ENCODE data around the gene GTPBP10.
A peak's percentile ranks its signal among the peaks of the same experiment; 100 is the strongest.
"Not testable (repeated sequence)": the region's sequence is repeated elsewhere in the genome, so short reads cannot be mapped to it uniquely, and the experiment has no call there.

Gene GTPBP10

DNA sequence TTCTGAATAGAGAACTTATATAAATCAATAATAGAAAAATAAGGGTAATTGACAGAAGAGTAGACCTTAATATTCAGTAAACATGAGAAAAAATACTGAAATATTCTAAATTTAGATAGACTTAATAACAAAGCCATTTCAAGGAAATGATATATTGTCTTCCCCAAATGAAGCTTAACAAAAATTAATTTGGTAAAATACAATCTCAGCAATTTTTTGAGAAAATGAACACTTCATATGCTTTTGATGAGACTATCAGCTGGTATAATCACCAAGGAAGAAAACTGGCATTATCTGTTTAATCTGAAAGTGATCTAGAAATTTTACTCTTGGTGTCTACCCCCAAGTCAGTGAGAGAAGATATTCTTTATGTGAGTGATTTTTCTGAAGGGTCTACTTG is 23.7 kb upstream of the GTPBP10 start:
- no peak overlapping the region for H3K27ac ChIP-seq (ENCODE audit: low read depth, low read length)
- no peak overlapping the region for H3K9ac ChIP-seq (ENCODE audit: low read depth, low read length)
- no peaks in the 10 kb centered on the region for H3K36me3 ChIP-seq (ENCODE audit: control insufficient read depth, insufficient read depth, low read length)
- H3K27me3 ChIP-seq (ENCODE audit: control insufficient read depth, insufficient read depth, low read length), result peaks cover 61% of the 10 kb centered on the region
- no peaks in the 10 kb centered on the region for H3K9me3 ChIP-seq (ENCODE audit: control insufficient read depth, insufficient read depth, low read length)
- H3K4me3 ChIP-seq (ENCODE audit: low read depth, low read length), result no peak overlapping the region
- 0 out of 2 replicates have a peak, but pooled peaks cover 3% of the 10 kb centered on the region for H3K4me1 ChIP-seq (ENCODE audit: control insufficient read depth, insufficient read depth, low read length)

DNA sequence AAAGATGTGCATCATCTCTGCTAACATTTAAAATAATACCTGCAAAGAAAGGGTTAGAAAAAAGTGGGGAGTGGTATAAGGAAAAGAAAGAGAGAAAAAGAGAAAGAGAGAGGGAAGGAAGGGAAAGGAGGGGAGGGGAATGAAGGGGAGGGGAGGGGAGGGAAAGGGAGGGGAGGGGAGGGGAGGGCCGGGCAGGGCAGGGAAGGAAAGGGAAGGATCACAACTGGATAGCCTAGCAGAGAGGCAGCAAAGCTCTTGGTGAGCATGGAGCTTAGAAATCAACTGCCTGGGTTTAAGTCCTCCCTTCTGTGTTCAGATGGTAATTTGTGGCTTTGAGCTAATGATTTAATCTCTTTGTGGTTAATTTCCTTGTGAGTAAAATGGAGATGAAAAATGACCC is 20.0 kb upstream of the GTPBP10 start:
- Histone ChIP-seq H3K4me1 (ENCODE audit: control insufficient read depth, insufficient read depth, low read length) (0 out of 2 replicates have a peak, but pooled peaks cover 1% of the 10 kb centered on the region), H3K9me3 (ENCODE audit: control insufficient read depth, insufficient read depth, low read length) (no peaks in the 10 kb centered on the region), H3K27me3 (ENCODE audit: control insufficient read depth, insufficient read depth, low read length) (peaks cover 25% of the 10 kb centered on the region), H3K9ac (ENCODE audit: low read depth, low read length) (no peak overlapping the region), H3K27ac (ENCODE audit: low read depth, low read length) (no peak overlapping the region), H3K36me3 (ENCODE audit: control insufficient read depth, insufficient read depth, low read length) (no peaks in the 10 kb centered on the region), H3K4me3 (ENCODE audit: low read depth, low read length) (no peak overlapping the region)

DNA sequence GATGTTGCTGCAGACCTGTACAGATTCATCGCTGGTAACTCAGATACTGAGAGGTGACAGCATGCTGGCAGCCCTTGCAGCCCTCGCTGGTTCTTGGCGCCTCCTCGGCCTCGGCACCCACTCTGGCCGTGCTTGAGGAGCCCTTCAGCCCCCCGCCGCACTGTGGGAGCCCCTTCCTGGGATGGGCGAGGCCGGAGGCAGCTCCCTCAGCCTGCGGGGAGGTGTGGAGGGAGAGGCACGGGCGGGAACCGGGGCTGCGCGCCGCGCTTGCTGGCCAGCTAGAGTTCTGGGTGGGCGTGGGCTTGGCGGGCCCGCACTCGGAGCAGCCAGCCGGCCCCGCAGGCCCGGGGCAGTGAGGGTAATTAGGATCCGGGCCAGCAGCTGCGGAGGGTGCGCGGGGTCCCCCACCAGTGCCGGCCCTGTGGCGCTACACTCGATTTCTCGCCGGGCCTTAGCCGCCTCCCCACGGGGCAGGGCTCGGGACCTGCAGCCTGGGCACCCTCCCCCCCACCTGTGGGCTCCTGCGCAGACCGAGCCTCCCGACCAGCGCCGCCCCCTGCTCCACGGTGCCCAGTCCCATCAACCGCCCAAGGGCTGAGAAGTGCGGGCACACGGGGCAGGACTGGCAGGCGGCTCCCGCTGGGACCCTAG is 12.2 kb upstream of the GTPBP10 start:
- no peak overlapping the region for H3K27ac ChIP-seq (ENCODE audit: low read depth, low read length)
- H3K36me3 ChIP-seq (ENCODE audit: control insufficient read depth, insufficient read depth, low read length), result no peaks in the 10 kb centered on the region
- H3K4me1 ChIP-seq (ENCODE audit: control insufficient read depth, insufficient read depth, low read length), result no peaks in the 10 kb centered on the region
- no peaks in the 10 kb centered on the region for H3K27me3 ChIP-seq (ENCODE audit: control insufficient read depth, insufficient read depth, low read length)
- no peaks in the 10 kb centered on the region for H3K9me3 ChIP-seq (ENCODE audit: control insufficient read depth, insufficient read depth, low read length)
- H3K9ac ChIP-seq (ENCODE audit: low read depth, low read length), result no peak overlapping the region
- H3K4me3 ChIP-seq (ENCODE audit: low read depth, low read length), result no peak overlapping the region

DNA sequence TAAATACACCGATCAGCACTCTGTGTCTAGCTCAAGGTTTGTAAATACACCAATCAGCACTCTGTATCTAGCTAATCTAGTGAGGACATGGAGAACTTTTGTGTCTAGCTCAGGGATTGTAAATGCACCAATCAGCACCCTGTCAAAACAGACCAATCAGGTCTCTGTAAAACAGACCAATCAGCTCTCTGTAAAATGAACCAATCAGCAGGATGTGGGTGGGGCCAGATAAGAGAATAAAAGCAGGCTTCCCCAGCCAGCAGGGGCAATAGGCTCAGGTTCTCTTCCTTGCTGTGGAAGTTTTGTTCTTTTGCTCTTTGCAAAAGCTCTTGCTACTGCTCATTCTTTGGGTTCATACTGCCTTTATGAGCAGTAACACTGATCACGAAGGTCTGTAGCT is 11.6 kb upstream of the GTPBP10 start:
- not testable (repeated sequence) for H3K27me3 ChIP-seq (ENCODE audit: control insufficient read depth, insufficient read depth, low read length); H3K27ac ChIP-seq (ENCODE audit: low read depth, low read length); H3K4me3 ChIP-seq (ENCODE audit: low read depth, low read length); H3K36me3 ChIP-seq (ENCODE audit: control insufficient read depth, insufficient read depth, low read length); H3K9me3 ChIP-seq (ENCODE audit: control insufficient read depth, insufficient read depth, low read length); H3K9ac ChIP-seq (ENCODE audit: low read depth, low read length); H3K4me1 ChIP-seq (ENCODE audit: control insufficient read depth, insufficient read depth, low read length)

DNA sequence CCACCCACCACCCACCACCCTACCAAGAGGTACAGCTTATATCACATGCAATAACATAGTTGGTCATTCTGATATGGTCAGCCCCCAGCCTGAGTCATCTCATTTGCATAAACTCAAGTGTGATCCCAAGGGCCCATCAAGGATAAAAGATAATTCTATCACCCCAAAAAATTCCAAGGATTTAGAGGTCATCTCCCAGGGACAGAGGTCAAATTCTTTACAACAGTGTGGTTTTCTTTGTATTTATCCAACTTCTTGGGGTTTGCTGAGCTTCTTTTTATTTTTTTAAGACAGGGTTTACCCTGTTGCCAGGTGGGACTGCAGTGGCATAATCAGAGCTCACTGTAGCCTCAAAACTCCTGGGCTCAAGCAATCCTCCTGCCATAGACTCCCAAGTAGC is 9.4 kb upstream of the GTPBP10 start:
- Histone ChIP-seq H3K4me3 (ENCODE audit: low read depth, low read length) (no peak overlapping the region), H3K27ac (ENCODE audit: low read depth, low read length) (no peak overlapping the region), H3K4me1 (ENCODE audit: control insufficient read depth, insufficient read depth, low read length) (no peaks in the 10 kb centered on the region), H3K36me3 (ENCODE audit: control insufficient read depth, insufficient read depth, low read length) (no peaks in the 10 kb centered on the region), H3K27me3 (ENCODE audit: control insufficient read depth, insufficient read depth, low read length) (no peaks in the 10 kb centered on the region), H3K9me3 (ENCODE audit: control insufficient read depth, insufficient read depth, low read length) (no peaks in the 10 kb centered on the region), H3K9ac (ENCODE audit: low read depth, low read length) (no peak overlapping the region)

DNA sequence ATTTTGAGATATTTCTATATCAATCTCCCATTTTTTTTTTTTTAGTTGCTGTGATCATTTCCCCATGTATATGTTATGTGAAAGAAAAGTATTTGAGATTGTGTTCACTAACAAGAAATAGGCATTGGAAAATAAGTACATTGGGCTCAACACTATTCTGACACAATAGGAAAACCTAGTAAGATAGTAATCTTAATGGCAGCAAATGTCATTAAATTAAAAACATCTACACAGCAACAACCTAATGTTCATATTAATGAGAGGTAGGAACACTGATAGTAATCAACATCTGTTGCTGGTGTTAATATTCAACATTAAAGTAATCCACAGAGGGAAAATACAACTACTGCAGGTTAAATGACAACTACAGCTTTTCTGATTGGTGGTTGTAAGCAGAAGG is 1.5 kb upstream of the GTPBP10 start:
- H3K36me3 ChIP-seq (ENCODE audit: control insufficient read depth, insufficient read depth, low read length), result no peaks in the 10 kb centered on the region
- peaks cover 5% of the 10 kb centered on the region; the same call in 1 of the 2 replicates for H3K4me1 ChIP-seq (ENCODE audit: control insufficient read depth, insufficient read depth, low read length)
- 0 out of 2 replicates have a peak overlapping the region, but pooled peaks have one; percentile 95 for H3K4me3 ChIP-seq (ENCODE audit: low read depth, low read length)
- H3K27me3 ChIP-seq (ENCODE audit: control insufficient read depth, insufficient read depth, low read length), result no peaks in the 10 kb centered on the region
- H3K27ac ChIP-seq (ENCODE audit: low read depth, low read length), result no peak overlapping the region
- H3K9me3 ChIP-seq (ENCODE audit: control insufficient read depth, insufficient read depth, low read length), result no peaks in the 10 kb centered on the region
- no peak overlapping the region for H3K9ac ChIP-seq (ENCODE audit: low read depth, low read length)

DNA sequence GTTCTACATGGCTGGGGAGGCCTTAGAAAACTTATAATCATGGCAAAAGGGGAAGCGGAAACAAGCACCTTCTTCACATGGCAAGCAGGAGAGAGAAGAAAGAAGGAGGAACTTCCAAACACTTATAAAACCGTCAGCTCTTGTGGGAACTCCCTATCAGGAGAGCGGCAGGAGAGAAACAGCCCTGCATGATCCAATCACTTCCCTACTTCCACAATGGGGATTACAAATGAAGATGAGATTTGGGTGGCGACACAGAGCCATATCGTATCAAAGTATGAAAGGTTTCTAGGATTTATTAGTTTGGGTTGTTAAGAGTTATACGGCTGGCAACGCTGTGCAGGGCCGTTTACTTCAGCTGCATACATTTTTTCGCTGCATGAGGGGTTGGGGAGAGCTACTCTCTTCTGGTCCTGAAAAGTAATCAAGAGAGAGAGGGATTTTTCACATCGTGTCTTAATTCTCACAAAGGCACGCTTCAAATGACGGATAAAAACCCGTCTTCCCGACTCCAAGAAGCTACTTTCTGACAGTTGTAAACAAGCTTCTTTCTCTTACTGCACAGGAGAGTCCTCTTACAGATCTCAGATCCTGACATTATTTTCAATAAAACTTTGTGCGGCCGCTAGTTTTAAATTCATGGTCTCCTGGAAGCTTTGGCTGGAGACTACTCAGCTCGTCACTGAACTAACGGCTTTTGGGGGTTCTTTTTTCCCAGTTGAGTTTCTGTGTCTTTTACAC is 751 bp upstream of the GTPBP10 start:
- Histone ChIP-seq H3K27ac (ENCODE audit: low read depth, low read length) (peak overlapping the region; percentile 26), H3K36me3 (ENCODE audit: control insufficient read depth, insufficient read depth, low read length) (no peaks in the 10 kb centered on the region), H3K27me3 (ENCODE audit: control insufficient read depth, insufficient read depth, low read length) (no peaks in the 10 kb centered on the region), H3K4me3 (ENCODE audit: low read depth, low read length) (peak overlapping the region; percentile 95), H3K9ac (ENCODE audit: low read depth, low read length) (peak overlapping the region; percentile 87), H3K9me3 (ENCODE audit: control insufficient read depth, insufficient read depth, low read length) (no peaks in the 10 kb centered on the region), H3K4me1 (ENCODE audit: control insufficient read depth, insufficient read depth, low read length) (peaks cover 5% of the 10 kb centered on the region; the same call in 1 of the 2 replicates)

DNA sequence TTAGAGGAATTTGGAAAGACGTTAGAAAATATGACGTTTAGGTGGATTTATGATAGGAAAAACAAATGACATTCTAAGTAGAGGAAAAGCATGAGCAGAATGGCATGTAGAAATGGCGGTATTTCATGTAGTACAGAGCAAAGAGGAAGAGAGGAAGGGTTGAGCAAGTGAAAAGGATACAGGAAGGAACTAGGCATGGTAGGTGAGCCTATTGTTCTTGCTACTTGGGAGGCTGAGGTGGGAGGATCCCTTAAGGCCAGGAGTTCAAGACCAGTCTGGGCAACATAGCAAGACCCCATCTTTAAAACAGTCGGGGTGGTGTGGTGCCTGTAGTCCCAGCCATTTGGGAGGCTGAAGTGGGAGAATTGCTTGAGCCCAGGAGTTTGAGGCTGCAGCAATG is 1.2 kb downstream of the GTPBP10 start:
- peaks cover 5% of the 10 kb centered on the region; the same call in 1 of the 2 replicates for H3K4me1 ChIP-seq (ENCODE audit: control insufficient read depth, insufficient read depth, low read length)
- no peaks in the 10 kb centered on the region for H3K9me3 ChIP-seq (ENCODE audit: control insufficient read depth, insufficient read depth, low read length)
- H3K36me3 ChIP-seq (ENCODE audit: control insufficient read depth, insufficient read depth, low read length), result no peaks in the 10 kb centered on the region
- peak overlapping the region; percentile 95 for H3K4me3 ChIP-seq (ENCODE audit: low read depth, low read length)
- H3K9ac ChIP-seq (ENCODE audit: low read depth, low read length), result no peak overlapping the region; the same call in 1 of the 2 replicates
- no peak overlapping the region for H3K27ac ChIP-seq (ENCODE audit: low read depth, low read length)
- H3K27me3 ChIP-seq (ENCODE audit: control insufficient read depth, insufficient read depth, low read length), result no peaks in the 10 kb centered on the region

DNA sequence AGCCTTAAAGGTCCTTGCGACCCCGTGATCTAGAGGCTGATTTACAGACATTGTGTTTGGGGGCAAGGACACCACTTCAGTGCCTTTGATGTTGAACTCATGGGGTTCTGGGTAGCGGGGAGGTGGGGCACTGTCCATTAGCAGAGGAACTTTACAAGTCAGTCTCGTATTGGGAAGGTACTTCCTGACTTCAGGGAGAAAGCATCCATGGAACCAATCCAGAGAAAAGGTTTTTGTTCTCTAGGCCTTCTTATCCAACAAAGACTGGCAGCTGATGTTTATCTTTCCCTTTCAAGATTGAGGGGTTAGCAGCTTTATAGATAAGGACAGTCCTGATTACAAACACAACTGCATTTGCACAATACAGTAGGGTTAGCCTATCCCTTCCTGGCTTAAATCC is 2.8 kb downstream of the GTPBP10 start:
- H3K27ac ChIP-seq (ENCODE audit: low read depth, low read length), result no peak overlapping the region
- peaks cover 8% of the 10 kb centered on the region for H3K36me3 ChIP-seq (ENCODE audit: control insufficient read depth, insufficient read depth, low read length)
- no peak overlapping the region for H3K9ac ChIP-seq (ENCODE audit: low read depth, low read length)
- no peaks in the 10 kb centered on the region for H3K27me3 ChIP-seq (ENCODE audit: control insufficient read depth, insufficient read depth, low read length)
- H3K9me3 ChIP-seq (ENCODE audit: control insufficient read depth, insufficient read depth, low read length), result no peaks in the 10 kb centered on the region
- H3K4me3 ChIP-seq (ENCODE audit: low read depth, low read length), result no peak overlapping the region
- peaks cover 5% of the 10 kb centered on the region; the same call in 1 of the 2 replicates for H3K4me1 ChIP-seq (ENCODE audit: control insufficient read depth, insufficient read depth, low read length)

DNA sequence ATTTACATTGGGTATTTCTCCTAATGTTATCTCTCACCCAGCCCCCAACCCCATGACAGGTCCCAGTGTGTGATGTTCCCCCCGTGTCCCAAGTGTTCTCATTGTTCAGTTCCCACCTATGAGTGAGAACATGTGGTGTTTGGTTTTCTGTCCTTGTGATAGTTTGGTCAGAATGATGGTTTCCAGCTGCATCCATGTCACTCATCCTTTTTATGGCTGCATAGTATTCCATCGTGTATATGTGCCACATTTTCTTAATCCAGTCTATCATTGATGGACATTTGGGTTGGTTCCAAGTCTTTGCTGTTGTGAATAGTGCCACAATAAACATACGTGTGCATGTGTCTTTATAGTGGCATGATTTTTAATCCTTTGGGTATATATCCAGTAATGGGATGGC is 3.5 kb downstream of the GTPBP10 start:
- not testable (repeated sequence) for H3K27ac ChIP-seq (ENCODE audit: low read depth, low read length); H3K9me3 ChIP-seq (ENCODE audit: control insufficient read depth, insufficient read depth, low read length); H3K9ac ChIP-seq (ENCODE audit: low read depth, low read length); H3K4me3 ChIP-seq (ENCODE audit: low read depth, low read length); H3K4me1 ChIP-seq (ENCODE audit: control insufficient read depth, insufficient read depth, low read length); H3K27me3 ChIP-seq (ENCODE audit: control insufficient read depth, insufficient read depth, low read length)
- peaks cover 15% of the 10 kb centered on the region for H3K36me3 ChIP-seq (ENCODE audit: control insufficient read depth, insufficient read depth, low read length)

DNA sequence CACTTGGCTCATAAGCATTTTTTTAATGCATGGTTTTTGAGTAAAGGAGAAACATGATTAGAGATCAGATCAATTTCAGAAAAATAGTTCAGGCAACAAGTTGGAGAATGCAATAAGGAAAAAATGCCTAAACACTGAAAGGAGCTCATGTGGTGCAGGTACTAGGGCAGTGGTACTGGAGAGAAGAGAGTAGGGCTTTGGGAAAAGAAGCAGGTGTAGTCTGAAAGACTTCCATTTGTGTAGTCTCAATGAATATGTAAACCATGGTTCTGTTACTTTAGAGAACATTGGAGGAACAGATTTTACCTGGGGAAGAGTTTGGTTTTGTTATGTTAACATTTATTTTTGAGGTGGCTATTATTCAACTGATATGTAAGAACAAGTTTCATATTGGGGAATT is 5.5 kb downstream of the GTPBP10 start:
- no peak overlapping the region for H3K4me3 ChIP-seq (ENCODE audit: low read depth, low read length)
- peaks cover 33% of the 10 kb centered on the region for H3K36me3 ChIP-seq (ENCODE audit: control insufficient read depth, insufficient read depth, low read length)

More for the DNA sequence above, 5.5 kb downstream of the GTPBP10 start:
- H3K9me3 ChIP-seq (ENCODE audit: control insufficient read depth, insufficient read depth, low read length), result no peaks in the 10 kb centered on the region
- no peak overlapping the region for H3K9ac ChIP-seq (ENCODE audit: low read depth, low read length)
- H3K27me3 ChIP-seq (ENCODE audit: control insufficient read depth, insufficient read depth, low read length), result no peaks in the 10 kb centered on the region
- H3K27ac ChIP-seq (ENCODE audit: low read depth, low read length), result no peak overlapping the region
- no peaks in the 10 kb centered on the region for H3K4me1 ChIP-seq (ENCODE audit: control insufficient read depth, insufficient read depth, low read length)
